HG03460 (cell line): ENCODE results near the gene TYRP1.

Experiments
- ATAC-seq: cut with Tn5 transposase; IDR thresholded peaks from one replicate; pipeline ENCODE4 v1.9.1; 2021; ENCODE audit not compliant: unreplicated experiment

TYRP1 gene

DNA sequence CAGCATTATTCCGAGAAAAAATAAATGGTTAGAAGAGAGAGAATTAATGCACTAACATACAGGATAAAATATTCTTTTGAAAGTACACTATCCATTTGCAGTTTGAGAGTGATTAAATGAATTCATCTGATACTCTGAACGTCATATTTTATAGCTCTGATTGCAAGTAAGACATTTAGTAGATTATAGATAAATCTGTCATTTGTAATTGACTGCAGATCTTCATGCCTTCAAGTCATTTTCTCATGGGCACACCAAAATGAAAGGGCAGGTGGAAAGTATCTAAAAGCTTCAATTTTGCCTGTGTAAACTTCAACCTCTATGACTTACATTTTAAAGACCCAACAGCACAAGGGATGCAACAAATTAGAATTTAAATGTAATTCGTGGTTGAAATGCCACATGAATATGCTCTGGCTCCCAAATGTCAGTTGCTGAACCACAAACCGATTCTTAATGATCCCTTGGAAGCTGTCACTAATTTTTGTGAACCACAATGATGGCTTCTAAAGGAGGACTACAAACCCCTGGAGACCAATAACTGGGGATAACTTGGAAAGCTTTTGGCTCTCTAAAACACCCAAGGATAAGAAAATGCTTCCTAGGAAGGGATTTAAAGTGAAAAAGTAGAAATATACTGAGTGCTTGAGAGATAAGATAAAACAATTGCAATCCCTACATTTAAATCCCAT is 3.9 kb downstream of the TYRP1 start:
- ATAC-seq: no peak

DNA sequence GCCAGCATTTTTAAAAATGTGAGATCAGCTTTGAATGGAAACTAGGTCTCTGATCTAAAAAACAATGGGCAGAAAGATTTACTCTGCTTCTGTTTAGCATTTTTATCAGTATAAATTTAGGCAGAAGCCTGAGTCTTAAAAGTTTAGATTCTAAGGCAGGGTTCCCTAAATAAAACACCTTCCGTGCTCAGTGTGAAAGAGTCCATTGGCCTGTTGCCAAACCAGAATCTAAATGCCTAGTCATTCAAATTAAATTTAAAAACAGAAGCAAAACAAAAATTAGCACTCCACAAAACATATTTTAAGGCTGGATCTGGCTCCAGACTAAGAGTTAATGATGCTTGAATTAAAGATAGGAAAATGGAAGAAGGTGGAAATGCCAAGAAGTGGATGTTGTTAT is 4.5 kb downstream of the TYRP1 start:
- ATAC-seq: no peak

GRCh38 chr9:12698266-12698665 is 5.1 kb downstream of the TYRP1 start:
- no peak for ATAC-seq

- ATAC-seq: no peak
Observed at GRCh38 chr9:12698986-12699385, 5.8 kb downstream of the TYRP1 start.

DNA sequence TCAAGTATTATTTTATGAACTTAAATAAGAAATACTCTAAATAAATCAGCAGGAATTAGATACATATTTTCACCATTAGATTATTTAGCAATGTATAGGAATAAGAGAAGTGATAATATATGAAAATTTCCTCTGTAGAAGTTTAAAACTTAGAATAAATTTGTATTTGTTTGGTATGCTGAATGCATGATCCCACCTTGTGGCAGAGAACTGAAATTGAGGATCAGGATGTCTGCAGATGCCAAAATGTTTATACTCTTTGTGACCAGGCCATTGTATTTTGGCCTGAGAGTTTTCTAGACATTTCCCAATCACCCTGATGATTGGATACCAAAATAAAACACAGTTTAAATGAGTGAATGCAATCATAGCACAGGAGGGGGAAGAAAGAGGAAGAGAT is 6.3 kb downstream of the TYRP1 start:
- ATAC-seq: no peak

DNA sequence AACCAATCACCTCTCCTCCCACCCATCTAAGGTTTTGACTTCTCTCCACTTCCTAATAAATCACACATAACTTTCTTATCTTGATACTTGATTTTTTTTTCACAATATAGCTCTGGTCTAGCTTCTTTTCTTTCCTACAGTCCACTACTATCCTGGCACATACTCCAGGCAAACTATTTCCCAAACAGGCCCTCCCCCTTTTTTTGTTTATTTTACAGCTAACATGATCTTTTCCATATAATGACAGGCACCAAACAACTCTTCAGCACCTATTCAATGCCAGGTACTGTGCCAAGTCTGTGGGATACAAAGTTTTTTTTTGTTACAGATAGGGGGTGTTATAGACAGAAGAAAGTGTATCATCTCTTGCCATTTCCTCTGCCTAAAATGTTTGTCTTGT is 7.9 kb downstream of the TYRP1 start:
- no peak for ATAC-seq

DNA sequence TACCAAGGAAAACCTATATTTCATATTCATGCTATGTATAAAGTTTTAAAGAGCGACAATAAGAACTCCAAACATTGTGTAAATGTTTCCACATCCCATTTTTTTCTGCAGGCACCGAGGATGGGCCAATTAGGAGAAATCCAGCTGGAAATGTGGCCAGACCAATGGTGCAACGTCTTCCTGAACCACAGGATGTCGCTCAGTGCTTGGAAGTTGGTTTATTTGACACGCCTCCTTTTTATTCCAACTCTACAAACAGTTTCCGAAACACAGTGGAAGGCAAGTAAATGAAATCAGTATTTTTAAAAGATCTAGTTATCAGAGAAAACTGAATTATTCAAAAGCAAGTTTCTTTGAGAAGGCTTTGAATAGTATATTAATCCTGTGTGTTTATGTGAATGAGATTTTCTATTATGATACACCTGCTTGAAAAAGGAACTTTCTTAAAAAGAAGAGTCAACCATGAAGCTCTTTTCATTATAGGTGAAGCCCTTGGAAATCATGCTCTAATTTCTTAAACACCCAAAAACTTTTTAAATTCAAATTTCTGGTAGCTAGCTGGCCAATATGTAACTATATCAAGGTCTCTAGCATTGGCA is 9.1 kb downstream of the TYRP1 start:
- no peak for ATAC-seq

- no peak for ATAC-seq
Observed at GRCh38 chr9:12703996-12704395, 10.8 kb downstream of the TYRP1 start.

DNA sequence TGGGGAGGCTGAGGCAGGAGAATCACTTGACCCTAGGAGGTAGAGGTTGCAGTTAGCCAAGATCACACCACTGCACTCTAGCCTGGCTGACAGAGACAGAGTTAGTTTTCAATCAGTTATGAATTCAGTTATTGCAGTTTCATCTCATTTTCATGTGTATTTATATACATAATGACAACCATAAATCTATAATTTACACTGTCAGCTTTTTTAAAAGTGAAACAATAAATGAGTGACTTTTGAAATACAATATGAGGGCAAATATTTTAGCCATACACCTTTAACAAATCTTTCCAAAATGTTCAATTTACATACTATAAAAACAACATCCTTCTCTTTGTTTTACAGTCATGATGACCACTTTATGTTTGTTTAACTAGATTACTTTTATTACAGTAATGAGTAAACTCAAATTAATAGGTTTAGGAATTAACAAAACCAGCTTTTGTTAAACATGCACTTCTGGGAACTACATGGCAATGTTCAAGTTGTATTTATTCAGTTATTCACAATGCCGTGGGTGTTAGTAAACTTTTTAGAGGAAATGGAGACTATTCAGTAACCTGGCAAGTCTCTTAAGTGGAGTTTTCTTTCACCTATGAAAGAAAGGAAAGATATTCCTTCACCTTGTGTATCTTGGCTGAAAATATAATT is 12.7 kb downstream of the TYRP1 start:
- no peak for ATAC-seq

- no peak for ATAC-seq
Observed at GRCh38 chr9:12708562-12709298, 15.5 kb downstream of the TYRP1 start.

DNA sequence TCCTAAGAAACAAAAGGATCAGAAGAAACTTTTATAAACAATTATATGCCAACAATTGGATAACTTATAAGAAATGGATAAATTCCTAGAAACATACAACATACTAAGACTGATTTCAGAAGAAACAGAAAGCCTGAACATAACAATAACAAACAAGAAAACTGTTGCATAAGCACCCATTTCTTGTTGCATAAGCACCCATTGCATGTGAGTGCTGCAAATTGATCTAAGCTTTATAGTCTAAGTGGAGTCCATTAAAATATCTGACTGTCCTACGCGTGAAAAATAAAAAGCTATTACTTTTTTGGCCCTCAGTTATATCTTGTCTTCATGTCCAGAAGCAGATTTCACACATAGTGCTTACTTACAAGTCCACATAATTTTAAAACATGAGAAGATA is 19.3 kb downstream of the TYRP1 start:
- no peak for ATAC-seq

- no peak for ATAC-seq
Observed at GRCh38 chr9:12715268-12715667, 22.1 kb downstream of the TYRP1 start.

GRCh38 chr9:12716823-12717600 is 23.8 kb downstream of the TYRP1 start:
- ATAC-seq: no peak

GRCh38 chr9:12717907-12718306 is 24.7 kb downstream of the TYRP1 start:
- ATAC-seq: no peak

DNA sequence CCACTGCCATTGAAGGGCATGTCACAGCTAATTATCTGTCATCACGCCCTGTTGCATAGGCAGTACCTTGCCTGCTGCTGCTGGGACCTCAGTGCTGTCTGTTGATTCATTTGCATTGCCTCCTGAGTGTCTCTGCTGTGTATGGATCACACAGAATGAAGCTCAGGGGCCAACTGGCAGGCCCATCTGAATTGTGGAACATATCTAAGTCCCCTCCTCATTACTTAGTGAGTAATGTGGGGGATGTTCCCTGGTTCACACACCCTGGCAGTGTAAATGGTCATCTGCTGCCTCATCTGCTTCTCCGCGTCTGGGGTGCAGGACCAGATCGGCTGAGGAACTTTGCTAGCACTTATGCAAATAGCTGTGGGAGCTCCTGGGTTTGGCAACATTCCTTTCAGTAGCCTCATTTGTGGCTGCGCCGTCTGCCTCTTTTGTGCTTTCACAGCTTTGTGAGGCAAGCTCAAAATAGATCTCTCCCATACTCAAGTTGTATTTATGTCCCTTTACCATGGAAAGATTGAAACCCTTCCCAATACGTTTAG is 25.4 kb downstream of the TYRP1 start:
- ATAC-seq: no peak

GRCh38 chr9:12719431-12719830 is 26.2 kb downstream of the TYRP1 start:
- ATAC-seq: no peak

DNA sequence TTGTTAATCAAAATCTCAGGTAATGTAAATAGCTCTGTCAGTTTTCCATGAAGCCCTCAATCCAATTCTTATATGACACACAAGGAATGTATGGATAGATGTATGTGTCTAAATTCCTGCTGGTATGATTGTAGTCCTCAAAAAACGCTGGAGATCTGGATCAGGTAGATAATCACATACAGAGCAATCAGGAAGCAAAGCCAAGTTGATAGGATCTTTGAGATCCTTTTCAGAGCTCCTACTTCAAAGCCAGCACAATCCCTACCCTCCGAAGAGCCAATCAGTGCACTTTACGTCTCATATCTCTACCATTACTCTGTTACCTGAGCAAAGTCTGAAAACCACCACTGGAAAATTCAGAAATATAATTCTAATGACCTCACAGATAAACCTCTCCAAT is 27.4 kb downstream of the TYRP1 start:
- ATAC-seq: no peak

DNA sequence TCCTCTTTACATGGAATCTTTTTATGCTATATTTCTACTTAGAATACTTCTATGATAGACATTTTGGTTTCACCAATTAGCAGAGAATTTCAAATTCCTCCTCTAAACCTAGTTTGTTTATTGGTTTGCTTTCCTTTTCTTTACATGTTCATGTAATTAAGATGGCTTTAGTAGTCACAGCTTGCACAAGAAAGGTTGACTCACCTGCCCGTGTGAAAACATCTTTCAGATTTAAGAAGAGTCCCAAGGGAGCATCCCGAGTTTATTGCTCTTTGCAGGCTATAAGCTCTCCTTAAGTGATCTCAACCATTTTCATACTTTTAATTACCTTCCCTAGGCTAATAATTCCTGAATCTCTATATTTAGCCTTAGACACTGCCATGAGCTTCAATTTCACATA is 28.9 kb downstream of the TYRP1 start:
- no peak for ATAC-seq

DNA sequence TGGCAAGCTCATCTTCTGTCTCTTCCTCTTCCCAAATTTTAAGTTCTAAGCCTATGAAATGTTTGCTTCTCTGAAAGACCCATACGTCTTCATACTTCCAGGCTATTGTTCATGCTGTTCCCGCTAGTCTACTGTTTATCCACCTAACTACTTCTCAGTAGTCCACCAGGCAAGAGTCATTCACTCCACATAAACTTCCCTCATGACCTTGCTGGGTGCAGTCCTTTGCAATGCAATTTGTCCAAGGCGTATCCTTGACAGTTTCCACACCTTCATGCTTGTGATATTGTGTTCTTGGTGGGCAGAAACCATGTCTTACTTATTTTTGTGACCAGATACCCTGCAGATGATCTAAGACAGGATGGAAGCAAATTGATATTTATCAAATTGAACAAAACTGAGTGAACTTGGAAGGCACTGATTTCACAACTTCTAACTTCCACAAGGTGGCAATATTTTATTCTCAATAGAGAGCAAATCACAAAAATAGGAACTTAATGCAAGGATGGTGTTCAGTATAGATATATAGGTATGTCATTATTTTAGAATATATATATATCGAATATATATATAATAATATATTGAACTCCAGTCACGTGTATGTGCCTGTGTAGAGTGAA is 30.3 kb downstream of the TYRP1 start:
- ATAC-seq: no peak

DNA sequence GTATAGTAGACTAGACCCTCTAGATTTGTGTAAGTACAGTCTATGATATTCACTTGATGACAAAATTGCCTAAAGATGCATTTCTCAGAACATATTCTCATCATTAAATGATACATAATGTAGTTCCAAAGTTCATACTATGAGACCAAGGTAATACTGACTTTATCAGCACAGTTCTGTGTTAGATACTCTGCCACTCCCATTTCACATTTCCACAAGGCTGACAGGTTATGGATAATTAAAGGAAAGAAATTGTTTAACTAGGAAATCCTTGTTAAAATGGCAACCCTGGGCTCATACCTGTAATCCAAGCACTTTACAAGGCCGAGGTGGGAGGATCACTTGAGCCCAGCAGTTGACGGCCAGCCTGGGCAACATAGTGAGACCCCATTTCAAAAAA is 33.6 kb downstream of the TYRP1 start:
- no peak for ATAC-seq
